ENCODE data around the gene FZD10.

The FZD10 gene

DNA sequence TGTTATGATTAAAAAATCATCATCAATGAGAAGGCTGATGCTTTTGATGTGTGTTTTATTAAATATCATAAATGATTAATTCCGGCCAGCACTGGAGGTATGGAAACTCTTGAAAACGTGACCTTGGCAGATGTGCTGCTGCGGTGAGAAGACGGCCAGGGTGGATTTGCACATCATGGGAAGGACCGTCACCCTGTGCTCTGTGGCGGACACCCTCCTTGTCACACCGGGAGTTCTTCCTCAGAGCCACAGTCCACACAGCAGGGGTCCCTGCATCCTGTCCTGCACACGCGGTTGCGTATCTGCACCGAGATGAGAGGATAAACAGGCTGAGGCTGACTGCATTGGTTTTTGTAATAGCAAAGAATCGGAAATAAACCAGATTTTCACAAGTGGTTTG, 33.5 kb downstream of the FZD10 start:
- TF ChIP-seq, protein P1, sequence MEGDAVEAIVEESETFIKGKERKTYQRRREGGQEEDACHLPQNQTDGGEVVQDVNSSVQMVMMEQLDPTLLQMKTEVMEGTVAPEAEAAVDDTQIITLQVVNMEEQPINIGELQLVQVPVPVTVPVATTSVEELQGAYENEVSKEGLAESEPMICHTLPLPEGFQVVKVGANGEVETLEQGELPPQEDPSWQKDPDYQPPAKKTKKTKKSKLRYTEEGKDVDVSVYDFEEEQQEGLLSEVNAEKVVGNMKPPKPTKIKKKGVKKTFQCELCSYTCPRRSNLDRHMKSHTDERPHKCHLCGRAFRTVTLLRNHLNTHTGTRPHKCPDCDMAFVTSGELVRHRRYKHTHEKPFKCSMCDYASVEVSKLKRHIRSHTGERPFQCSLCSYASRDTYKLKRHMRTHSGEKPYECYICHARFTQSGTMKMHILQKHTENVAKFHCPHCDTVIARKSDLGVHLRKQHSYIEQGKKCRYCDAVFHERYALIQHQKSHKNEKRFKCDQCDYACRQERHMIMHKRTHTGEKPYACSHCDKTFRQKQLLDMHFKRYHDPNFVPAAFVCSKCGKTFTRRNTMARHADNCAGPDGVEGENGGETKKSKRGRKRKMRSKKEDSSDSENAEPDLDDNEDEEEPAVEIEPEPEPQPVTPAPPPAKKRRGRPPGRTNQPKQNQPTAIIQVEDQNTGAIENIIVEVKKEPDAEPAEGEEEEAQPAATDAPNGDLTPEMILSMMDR (IDR thresholded peaks at IDR 0.05; ENCODE audit: control extremely low read depth, extremely low read depth, low read depth, missing control alignments), result no peak
- ChIA-PET CTCF (no interaction called here), POLR2A (no interaction called here)
- no peak for DNase-seq (ENCODE audit: extremely low spot score)

DNA sequence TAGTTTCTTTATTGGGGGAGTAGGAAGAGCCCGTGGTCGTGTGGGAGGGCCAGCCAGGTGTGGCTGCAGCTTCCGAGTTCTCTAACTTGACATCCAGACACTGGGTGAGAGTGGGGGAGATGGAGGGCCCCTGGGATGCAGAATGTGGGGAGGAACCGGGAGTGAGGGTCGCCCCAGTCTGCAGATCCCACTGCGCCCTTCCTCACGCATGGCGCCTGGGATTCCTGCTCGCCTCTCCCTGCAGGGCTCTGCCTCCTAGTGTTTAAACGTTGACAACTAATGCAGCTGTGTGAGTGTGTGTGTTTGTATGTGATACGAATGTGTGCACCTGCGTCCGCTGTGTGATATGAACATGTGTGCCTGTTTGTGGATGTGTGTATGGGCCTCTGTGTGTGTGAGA, 34.6 kb downstream of the FZD10 start:
- TF ChIP-seq, protein P1 (IDR thresholded peaks at IDR 0.05; ENCODE audit: control extremely low read depth, extremely low read depth, low read depth, missing control alignments), result no peak
- no peak for DNase-seq (ENCODE audit: extremely low spot score)
- ChIA-PET CTCF (no interaction called here), POLR2A (no interaction called here)

DNA sequence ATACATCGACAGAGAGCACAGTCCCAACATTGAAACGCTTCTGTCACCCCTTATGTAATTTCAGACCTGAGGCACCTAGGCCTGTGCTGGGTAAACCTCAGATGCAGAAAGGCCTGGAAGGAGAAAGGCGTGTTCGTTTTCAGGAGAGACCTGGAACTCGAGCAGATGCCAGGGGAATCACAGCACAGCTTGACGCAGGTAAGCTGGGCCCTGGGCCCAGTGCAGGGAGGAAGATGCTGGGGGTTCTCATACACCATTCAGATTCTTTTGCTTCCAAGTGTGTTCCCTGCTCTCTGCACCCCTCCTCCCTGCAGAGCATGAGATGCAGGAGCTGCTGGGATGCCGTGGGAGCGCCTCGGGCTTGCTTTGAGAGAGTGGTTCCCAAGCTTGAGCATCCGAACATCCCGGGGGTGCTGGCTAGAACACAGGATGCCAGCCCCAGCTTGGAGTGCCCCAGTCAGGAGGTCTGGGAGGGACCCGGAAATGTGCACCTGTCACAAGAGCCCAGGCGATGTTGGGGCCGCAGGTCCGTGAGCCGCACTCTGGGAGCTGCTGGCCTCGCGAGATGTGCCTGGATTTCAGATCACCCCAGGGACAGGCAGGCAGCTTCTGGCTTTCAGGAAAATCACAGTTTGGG, 35.9 kb downstream of the FZD10 start:
- TF ChIP-seq, protein P1 (IDR thresholded peaks at IDR 0.05; ENCODE audit: control extremely low read depth, extremely low read depth, low read depth, missing control alignments), result no peak
- DNase-seq (ENCODE audit: extremely low spot score), result no peak
- ChIA-PET POLR2A (no interaction called here), CTCF (no interaction called here)

DNA sequence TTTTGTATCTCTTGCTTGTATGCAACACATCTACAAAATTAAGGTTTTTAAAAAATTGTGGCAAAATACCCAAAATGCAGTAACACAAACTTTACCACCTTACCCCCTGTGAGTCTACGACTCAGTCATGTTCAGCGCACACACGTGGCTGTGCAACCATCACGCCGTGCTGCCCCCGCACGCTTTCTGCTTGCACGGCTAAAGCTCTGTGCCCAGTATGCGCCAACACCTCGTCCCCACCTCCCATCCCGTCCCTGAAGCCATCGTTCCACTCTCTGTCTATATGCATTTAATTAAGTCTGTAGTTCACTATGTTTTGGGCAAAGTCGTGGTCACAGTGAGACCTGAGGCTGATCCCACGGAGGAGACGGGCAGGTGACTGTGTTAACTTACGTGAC, 36.4 kb downstream of the FZD10 start:
- TF ChIP-seq, protein P1 (IDR thresholded peaks at IDR 0.05; ENCODE audit: control extremely low read depth, extremely low read depth, low read depth, missing control alignments), result no peak
- POLR2A ChIA-PET, result no interaction called here
- CTCF ChIA-PET, result no interaction called here
- no peak for DNase-seq (ENCODE audit: extremely low spot score)

DNA sequence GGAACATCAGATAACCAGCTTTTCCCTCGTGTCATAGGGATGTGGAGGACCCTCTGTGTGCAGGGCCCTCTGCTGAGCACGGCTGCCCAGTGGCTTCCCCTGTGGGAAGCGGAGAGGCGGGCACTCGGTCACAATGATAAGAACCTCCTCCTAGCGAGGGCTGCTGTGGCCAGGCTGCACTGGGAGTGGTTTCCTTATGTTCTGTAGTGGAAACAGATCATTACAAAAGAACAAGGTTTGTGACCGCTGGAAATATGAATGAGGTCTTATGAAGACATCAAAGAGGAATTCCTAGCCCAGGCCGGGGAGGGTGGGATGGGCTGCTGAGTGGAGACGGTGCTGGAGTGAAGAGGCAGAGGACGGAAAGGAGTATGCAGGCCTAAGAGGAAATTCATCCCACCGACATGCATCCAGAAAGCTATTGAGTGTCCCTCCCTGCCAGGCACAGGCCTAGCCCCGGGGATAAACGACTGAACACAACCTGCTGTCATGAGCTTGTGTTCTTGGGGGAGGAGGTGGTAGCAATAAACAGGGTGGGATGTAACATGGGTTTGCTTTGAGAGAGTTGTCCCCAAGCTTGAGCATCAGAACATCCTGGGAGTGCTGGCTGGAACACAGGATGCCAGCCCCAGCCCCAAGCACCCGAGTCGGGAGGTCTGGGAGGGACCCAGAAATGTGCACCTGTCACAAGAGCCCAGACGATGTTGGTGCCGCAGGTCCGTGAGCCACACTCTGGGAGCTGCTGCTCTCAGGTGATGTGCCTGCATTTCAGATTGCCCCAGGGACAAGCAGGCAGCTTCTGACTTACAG, 37.5 kb downstream of the FZD10 start:
- ChIA-PET POLR2A (no interaction called here), CTCF (no interaction called here)
- no peak for DNase-seq (ENCODE audit: extremely low spot score)
- TF ChIP-seq, protein P1 (IDR thresholded peaks at IDR 0.05; ENCODE audit: control extremely low read depth, extremely low read depth, low read depth, missing control alignments), result no peak

DNA sequence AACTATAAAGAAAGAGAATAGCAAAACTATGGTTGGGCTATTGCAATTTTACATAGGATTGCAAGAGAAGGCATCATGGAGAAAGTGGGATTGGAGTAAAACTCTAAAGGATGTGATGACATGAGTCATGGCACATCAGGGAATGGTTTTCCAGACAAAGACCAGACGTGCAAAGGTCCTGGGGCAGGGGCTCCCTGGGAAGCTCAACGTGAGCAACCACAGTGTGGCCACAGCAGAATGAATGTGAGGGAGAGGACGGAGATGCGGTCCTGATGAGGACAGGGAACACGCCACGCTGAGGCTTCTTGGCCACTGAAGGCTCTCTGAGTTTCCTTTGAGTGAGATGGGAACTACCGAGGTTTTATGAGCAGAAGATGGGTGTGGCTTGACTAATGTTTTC, 38.2 kb downstream of the FZD10 start:
- TF ChIP-seq, protein P1 (IDR thresholded peaks at IDR 0.05; ENCODE audit: control extremely low read depth, extremely low read depth, low read depth, missing control alignments), result no peak
- no peak for DNase-seq (ENCODE audit: extremely low spot score)
- CTCF ChIA-PET, result no interaction called here
- POLR2A ChIA-PET, result no interaction called here

All from GM10248 (cell line).